MM.1S (cell line): ENCODE measurements around the gene THADA.

ENCODE experiments used
- DNase-seq: peaks from one replicate; pipeline ENCODE4 v3.0.0-alpha.2; 2015
- H2AFZ ChIP-seq: fragments of 300-600 bp; sonication (generic); 2 replicates; pipeline ENCODE4 v1.6.0; 2016; ENCODE audit warnings: antibody characterized with exemption, low read length
- H3F3A ChIP-seq: fragments of 300-600 bp; sonication (generic); 2 replicates; pipeline ENCODE4 v1.6.1; 2016; ENCODE audit warnings: mild to moderate bottlenecking, antibody characterized with exemption, low read length, moderate library complexity, mixed read lengths; ENCODE audit not compliant: insufficient read depth
- H3K27ac ChIP-seq: fragments of 300-600 bp; sonication (generic); 2 replicates; pipeline ENCODE4 v1.5.1; 2016; ENCODE audit warnings: mild to moderate bottlenecking, low read length
- H3K27me3 ChIP-seq: fragments of 300-600 bp; sonication (generic); replicated peaks from 2 replicates; pipeline ENCODE4 v1.6.0; 2016; ENCODE audit warnings: low read length; ENCODE audit not compliant: insufficient read depth
- H3K36me3 ChIP-seq: fragments of 300-600 bp; sonication (generic); replicated peaks from 2 replicates; pipeline ENCODE4 v1.6.1; 2016; ENCODE audit warnings: mild to moderate bottlenecking, low read length, mixed read lengths; ENCODE audit not compliant: insufficient read depth
- H3K4me1 ChIP-seq: fragments of 300-600 bp; sonication (generic); 2 replicates; pipeline ENCODE4 v1.6.1; 2016; ENCODE audit warnings: low read length, mixed read lengths
- H3K4me2 ChIP-seq: fragments of 300-600 bp; sonication (generic); 2 replicates; pipeline ENCODE4 v1.6.0; 2016; ENCODE audit warnings: low read depth, low read length
- H3K4me3 ChIP-seq: fragments of 300-600 bp; sonication (generic); 2 replicates; pipeline ENCODE4 v1.5.1; 2016; ENCODE audit warnings: low read length, mixed read lengths
- H3K79me2 ChIP-seq: fragments of 300-600 bp; sonication (generic); 2 replicates; pipeline ENCODE4 v1.6.1; 2016; ENCODE audit warnings: mixed run types, low read length, mixed read lengths
- H3K9ac ChIP-seq: fragments of 300-600 bp; sonication (generic); 2 replicates; pipeline ENCODE4 v1.6.1; 2016; ENCODE audit warnings: low read length, mixed read lengths
- H3K9me2 ChIP-seq: fragments of 300-600 bp; sonication (generic); replicated peaks from 2 replicates; pipeline ENCODE4 v1.6.1; 2016; ENCODE audit warnings: mild to moderate bottlenecking, low read length, mixed read lengths; ENCODE audit not compliant: insufficient read depth
- H3K9me3 ChIP-seq: fragments of 300-600 bp; sonication (generic); replicated peaks from 2 replicates; pipeline ENCODE4 v1.6.1; 2016; ENCODE audit warnings: mild to moderate bottlenecking, low read length, mixed read lengths; ENCODE audit not compliant: insufficient read depth
- H4K20me1 ChIP-seq: fragments of 300-600 bp; sonication (generic); 2 replicates; pipeline ENCODE4 v1.6.1; 2016; ENCODE audit warnings: mild to moderate bottlenecking, low read length, moderate library complexity, mixed read lengths; ENCODE audit not compliant: insufficient read depth
- CTCF ChIP-seq: fragments of 300-600 bp; sonication (generic); IDR thresholded peaks from 2 replicates; pipeline ENCODE4 v1.5.1; 2016; ENCODE audit warnings: antibody characterized with exemption, low read length, mixed read lengths
- EZH2 ChIP-seq: fragments of 300-600 bp; sonication (generic); optimal IDR thresholded peaks from 2 replicates; pipeline ENCODE3; 2017; ENCODE audit warnings: low read depth, mild to moderate bottlenecking, antibody characterized with exemption, low read length, mixed read lengths
- EZH2phosphoT487 ChIP-seq: fragments of 300-600 bp; sonication (generic); IDR thresholded peaks from 2 replicates; pipeline ENCODE4 v1.6.1; 2018; ENCODE audit warnings: antibody characterized with exemption, low read length

Gene THADA

GRCh38 chr2:43424262-43425207 lies 171.3 kb downstream of the THADA start:
- Histone ChIP-seq H3K9me3 (no peaks in the 10 kb centered on the region), H3K27me3 (no peaks in the 10 kb centered on the region), H3K4me3 (no peak overlapping the region), H3K4me1 (peaks cover 71% of the 10 kb centered on the region), H4K20me1 (no peaks in the 10 kb centered on the region), H3K4me2 (peak overlapping the region; percentile 42), H3F3A (peaks cover 58% of the 10 kb centered on the region), H3K9me2 (no peaks in the 10 kb centered on the region), H3K27ac (peak overlapping the region; percentile 96), H3K79me2 (peaks cover 4% of the 10 kb centered on the region; the same call in 1 of the 2 replicates), H3K36me3 (no peaks in the 10 kb centered on the region), H2AFZ (no peak overlapping the region), H3K9ac (no peak overlapping the region)
- DNase-seq = no peak
- TF ChIP-seq EZH2phosphoT487 (no peak), CTCF (no peak), EZH2 (no peak)

GRCh38 chr2:43423941-43424261 lies 171.9 kb downstream of the THADA start:
- H3K27ac ChIP-seq = peak overlapping the region; percentile 96
- no peaks in the 10 kb centered on the region for H3K36me3 ChIP-seq
- H3K4me3 ChIP-seq = no peak overlapping the region
- H3K4me2 ChIP-seq = peak overlapping the region; percentile 42; the same call in 1 of the 2 replicates
- no peak for TF ChIP-seq EZH2phosphoT487
- TF ChIP-seq EZH2 = no peak
- TF ChIP-seq CTCF = no peak
- peaks cover 58% of the 10 kb centered on the region for H3F3A ChIP-seq
- no peaks in the 10 kb centered on the region for H4K20me1 ChIP-seq
- H3K79me2 ChIP-seq = peaks cover 4% of the 10 kb centered on the region; the same call in 1 of the 2 replicates
- H3K27me3 ChIP-seq = no peaks in the 10 kb centered on the region
- DNase-seq = no peak
- H3K9me2 ChIP-seq = no peaks in the 10 kb centered on the region
- no peak overlapping the region for H2AFZ ChIP-seq
- H3K9ac ChIP-seq = no peak overlapping the region
- H3K9me3 ChIP-seq = no peaks in the 10 kb centered on the region
- H3K4me1 ChIP-seq = peaks cover 71% of the 10 kb centered on the region

- Histone ChIP-seq H3K36me3 (no peaks in the 10 kb centered on the region), H3K4me2 (peak overlapping the region; percentile 12; the same call in 1 of the 2 replicates), H3K9me2 (no peaks in the 10 kb centered on the region), H3K9ac (no peak overlapping the region), H4K20me1 (no peaks in the 10 kb centered on the region), H3K4me3 (no peak overlapping the region), H3K9me3 (no peaks in the 10 kb centered on the region), H3K79me2 (peaks cover 4% of the 10 kb centered on the region; the same call in 1 of the 2 replicates), H3F3A (peaks cover 48% of the 10 kb centered on the region), H3K4me1 (peaks cover 62% of the 10 kb centered on the region), H3K27ac (peak overlapping the region; percentile 45; the same call in 1 of the 2 replicates), H3K27me3 (no peaks in the 10 kb centered on the region), H2AFZ (no peak overlapping the region)
- TF ChIP-seq EZH2phosphoT487 (no peak), CTCF (no peak), EZH2 (no peak)
- DNase-seq = peak; percentile 62
Observed at GRCh38 chr2:43421194-43421593, 174.6 kb downstream of the THADA start.
